ENCODE results near the gene NIPAL1.
"Not testable (repeated sequence)": the region's sequence is repeated elsewhere in the genome, so short reads cannot be mapped to it uniquely, and the experiment has no call there.

The NIPAL1 gene

GRCh38 chr4:47996021-47996420 lies 20.6 kb upstream of the NIPAL1 start:
- Histone ChIP-seq H3K4me1 (ENCODE audit: low read length) (no peaks in the 10 kb centered on the region), H3K9ac (ENCODE audit: low read length) (no peak overlapping the region), H3K9me2 (replicated peaks; ENCODE audit: insufficient read depth, low read length) (no peaks in the 10 kb centered on the region), H3K36me3 (replicated peaks; ENCODE audit: insufficient read depth, low read length) (no peaks in the 10 kb centered on the region), H2AFZ (ENCODE audit: low read length) (no peak overlapping the region), H3K9me3 (replicated peaks; ENCODE audit: insufficient read depth, low read length) (no peaks in the 10 kb centered on the region), H3K27me3 (replicated peaks; ENCODE audit: insufficient read depth, low read length) (no peaks in the 10 kb centered on the region), H4K20me1 (ENCODE audit: insufficient read depth, low read length) (no peaks in the 10 kb centered on the region), H3K27ac (ENCODE audit: low read length) (no peak overlapping the region), H3F3A (ENCODE audit: insufficient read depth, low read length) (no peaks in the 10 kb centered on the region), H3K4me2 (ENCODE audit: low read depth, low read length) (no peak overlapping the region), H3K79me2 (ENCODE audit: low read length) (no peaks in the 10 kb centered on the region), H3K4me3 (ENCODE audit: low read length) (no peak overlapping the region)
- no peak for DNase-seq
- TF ChIP-seq CTCF (IDR thresholded peaks at IDR 0.05; ENCODE audit: low read length): no peak
- TF ChIP-seq EZH2phosphoT487 (IDR thresholded peaks at IDR 0.05; ENCODE audit: low read length): no peak
- no peak for TF ChIP-seq EZH2 (optimal IDR thresholded peaks at IDR 0.05; ENCODE audit: low read depth, low read length)

- Histone ChIP-seq H3K79me2 (ENCODE audit: low read length) (no peaks in the 10 kb centered on the region), H3K4me2 (ENCODE audit: low read depth, low read length) (no peak overlapping the region), H3K4me3 (ENCODE audit: low read length) (no peak overlapping the region), H3K9me3 (replicated peaks; ENCODE audit: insufficient read depth, low read length) (no peaks in the 10 kb centered on the region), H4K20me1 (ENCODE audit: insufficient read depth, low read length) (no peaks in the 10 kb centered on the region), H2AFZ (ENCODE audit: low read length) (no peak overlapping the region), H3K9ac (ENCODE audit: low read length) (no peak overlapping the region), H3F3A (ENCODE audit: insufficient read depth, low read length) (no peaks in the 10 kb centered on the region), H3K4me1 (ENCODE audit: low read length) (no peaks in the 10 kb centered on the region), H3K36me3 (replicated peaks; ENCODE audit: insufficient read depth, low read length) (no peaks in the 10 kb centered on the region), H3K27me3 (replicated peaks; ENCODE audit: insufficient read depth, low read length) (no peaks in the 10 kb centered on the region), H3K9me2 (replicated peaks; ENCODE audit: insufficient read depth, low read length) (no peaks in the 10 kb centered on the region), H3K27ac (ENCODE audit: low read length) (no peak overlapping the region)
- no peak for TF ChIP-seq EZH2phosphoT487 (IDR thresholded peaks at IDR 0.05; ENCODE audit: low read length)
- TF ChIP-seq EZH2 (optimal IDR thresholded peaks at IDR 0.05; ENCODE audit: low read depth, low read length): no peak
- TF ChIP-seq CTCF (IDR thresholded peaks at IDR 0.05; ENCODE audit: low read length): no peak
- DNase-seq: no peak
These were observed 14.3 kb upstream of the NIPAL1 start for GRCh38 chr4:48002267-48002666.

GRCh38 chr4:48003568-48003967 lies 13.0 kb upstream of the NIPAL1 start:
- H3K9me2 ChIP-seq (replicated peaks; ENCODE audit: insufficient read depth, low read length); H3K4me1 ChIP-seq (ENCODE audit: low read length); H3K4me3 ChIP-seq (ENCODE audit: low read length); H3K27ac ChIP-seq (ENCODE audit: low read length); H3F3A ChIP-seq (ENCODE audit: insufficient read depth, low read length); H2AFZ ChIP-seq (ENCODE audit: low read length); H3K9ac ChIP-seq (ENCODE audit: low read length); H3K27me3 ChIP-seq (replicated peaks; ENCODE audit: insufficient read depth, low read length); H3K4me2 ChIP-seq (ENCODE audit: low read depth, low read length); H3K9me3 ChIP-seq (replicated peaks; ENCODE audit: insufficient read depth, low read length); H4K20me1 ChIP-seq (ENCODE audit: insufficient read depth, low read length); H3K36me3 ChIP-seq (replicated peaks; ENCODE audit: insufficient read depth, low read length); H3K79me2 ChIP-seq (ENCODE audit: low read length): not testable (repeated sequence)
- peak; percentile 43 for DNase-seq
- peak; percentile 42 for TF ChIP-seq CTCF (IDR thresholded peaks at IDR 0.05; ENCODE audit: low read length)

- H3F3A ChIP-seq (ENCODE audit: insufficient read depth, low read length): no peaks in the 10 kb centered on the region
These were observed 10.8 kb upstream of the NIPAL1 start for GRCh38 chr4:48005781-48006180.

More at GRCh38 chr4:48005781-48006180, 10.8 kb upstream of the NIPAL1 start:
- no peak overlapping the region for H3K4me3 ChIP-seq (ENCODE audit: low read length)
- H3K9me2 ChIP-seq (replicated peaks; ENCODE audit: insufficient read depth, low read length): no peaks in the 10 kb centered on the region
- H3K27me3 ChIP-seq (replicated peaks; ENCODE audit: insufficient read depth, low read length): no peaks in the 10 kb centered on the region
- no peak overlapping the region for H3K9ac ChIP-seq (ENCODE audit: low read length)
- H3K9me3 ChIP-seq (replicated peaks; ENCODE audit: insufficient read depth, low read length): no peaks in the 10 kb centered on the region
- no peak overlapping the region for H2AFZ ChIP-seq (ENCODE audit: low read length)
- H3K79me2 ChIP-seq (ENCODE audit: low read length): no peaks in the 10 kb centered on the region
- no peak for DNase-seq
- H3K4me1 ChIP-seq (ENCODE audit: low read length): no peaks in the 10 kb centered on the region
- no peak overlapping the region for H3K27ac ChIP-seq (ENCODE audit: low read length)
- no peak overlapping the region for H3K4me2 ChIP-seq (ENCODE audit: low read depth, low read length)
- TF ChIP-seq EZH2phosphoT487 (IDR thresholded peaks at IDR 0.05; ENCODE audit: low read length) (no peak), CTCF (IDR thresholded peaks at IDR 0.05; ENCODE audit: low read length) (no peak), EZH2 (optimal IDR thresholded peaks at IDR 0.05; ENCODE audit: low read depth, low read length) (no peak)
- no peaks in the 10 kb centered on the region for H4K20me1 ChIP-seq (ENCODE audit: insufficient read depth, low read length)
- H3K36me3 ChIP-seq (replicated peaks; ENCODE audit: insufficient read depth, low read length): no peaks in the 10 kb centered on the region

Measured in MM.1S (cell line).